Heart left ventricle (tissue), 16 donors: ENCODE data around the gene TAS2R50. TPM values are rescaled to one million over a fixed set of nuclear protein-coding genes. Genes with fewer than 3 reads are reported as not detected.

Experiments
- ATAC-seq, 4 donors: fragments of 200-7000 bp; cut with Tn5 transposase; one replicate each; pipeline ENCODE4 v1.9.1; 2020 to 2022; ENCODE audit warnings: moderate library complexity in 4 of 4, mild to moderate bottlenecking in 3 of 4, moderate number of reproducible peaks in 1 of 4
- DNase-seq, 5 donors: peaks; one replicate each; pipeline ENCODE4 v3.0.0-alpha.2; 2020
- H3K27ac ChIP-seq, 12 donors: fragments of 200-600 bp; sonication (generic) in 4 of 12; one replicate each; pipeline versions ENCODE4 v1.5.0 to v1.8.0; 2016 to 2022; ENCODE audit warnings: mild to moderate bottlenecking in 2 of 12
- H3K27me3 ChIP-seq, 9 donors: fragments of 200-600 bp; sonication (generic) in 2 of 9; one replicate each; pipeline versions ENCODE4 v1.5.1 to v1.8.0; 2016 to 2022; ENCODE audit warnings: mild to moderate bottlenecking in 3 of 9
- H3K36me3 ChIP-seq, 9 donors: fragments of 200-600 bp; sonication (generic) in 2 of 9; one replicate each; pipeline versions ENCODE4 v1.5.0 to v1.8.0; 2018 to 2022; ENCODE audit warnings: mild to moderate bottlenecking in 2 of 9
- H3K4me1 ChIP-seq, 12 donors: fragments of 200-600 bp; sonication (generic) in 4 of 12; one replicate each; pipeline versions ENCODE4 v1.5.0 to v1.8.0; 2016 to 2022; ENCODE audit warnings: mild to moderate bottlenecking in 3 of 12
- H3K4me3 ChIP-seq, 12 donors: fragments of 200-600 bp; sonication (generic) in 4 of 12; one replicate each; pipeline versions ENCODE4 v1.5.0 to v1.8.0; 2017 to 2022; ENCODE audit warnings: mild to moderate bottlenecking in 9 of 12, moderate library complexity in 4 of 12
- H3K9me3 ChIP-seq, 12 donors: fragments of 200-600 bp; sonication (generic) in 4 of 12; one replicate each; pipeline versions ENCODE4 v1.5.0 to v1.8.0; 2016 to 2022; ENCODE audit warnings: mild to moderate bottlenecking in 1 of 12
- CTCF ChIP-seq, 12 donors: fragments of 200-600 bp; sonication (generic) in 4 of 12; IDR thresholded peaks; one replicate each; pipeline versions ENCODE4 v1.5.0 to v1.8.0; 2018 to 2022; ENCODE audit warnings: antibody characterized with exemption in 12 of 12, mild to moderate bottlenecking in 5 of 12
- POLR2A ChIP-seq, 2 donors: fragments of 450-650 bp; IDR thresholded peaks; one replicate each; pipeline ENCODE4 v1.6.1; 2017; ENCODE audit warnings: antibody characterized with exemption in 2 of 2, mild to moderate bottlenecking in 2 of 2, moderate library complexity in 2 of 2
- WGBS, 4 donors: extraction: QIAGEN DNeasy Blood & Tissue Kit in 2 of 4; methylation state at CpG; one replicate each; pipeline versions ENCODE4 v1.1.5 to v1.1.7; 2013 to 2018; 5-methylcytosine and 5-hydroxymethylcytosine counted together
- intact Hi-C, 10 donors: fragments of 100-400 bp; cut with DNase I; formaldehyde crosslinking; loops; one replicate each; pipeline versions ENCODE4 v1.11.1 to v1.14.2; 2022
- polyA plus RNA-seq, 2 donors: library from polyadenylated mRNA; stranded (reverse); fragments of 200-250 nt; gene quantifications; one replicate each; pipeline ENCODE4 v1.2.3, GENCODE V29; 2013
- total RNA-seq, 9 donors: library from RNA; depleted of rRNA in 2 of 9; stranded (reverse); fragments of >200 nt in 2 of 9; fragmentation: NEBNext Ultra II Directional in 3 of 9; extraction: Animal tissue kit (Norgen Biotek cat#: 25700) in 3 of 9; gene quantifications; one replicate each; pipeline versions ENCODE4 v1.1.0 to v1.2.4, GENCODE V29; 2016 to 2023
- donor health status: ischemic (EF 13 %, LVEDD 7.1; RV severe dilation, severe dysfunction).
- donor health status: healthy with polysubstance abuse.
- donor health status: DM: no; HTN: yes; CAD: no.
- donor health status: DM: no; HTN: no; CAD: no.
- donor health status: ischemic (EF 25% LVEDD 6.9; RV normal size, moderate dysfunction).
- donor health status: ischemic (EF 25% LVEDD 5.7; RV mildly dilated, moderate dysfunction).
- donor health status: healthy.
- donor health status: DM: yes; HTN: yes; CAD: no.
- donor health status: ischemic (EF 35%, LVEDD 5.7; RV mildly dilated, moderate dysfunction).
- donor health status: nonischemic (EF 11% LVEDD 7.7; RV severe dilation, severe dysfunction).
- donor health status: DM: yes; HTN: yes; CAD: no.
- donor health status: PGD.
- donor health status: ischemic (EF 29% LVEDD 5.4; RV normal size, mild dysfunction).
- donor health status: nonischemic (EF 23%, LVEDD 6.1; RV moderate dilation, normal function).

TAS2R50 gene
- total and polyA plus RNA-seq, 11 donors = 0.10 to 0.93 (median 0.33) TPM; not detected in 1

GRCh38 chr12:10941916-10942607 lies 44.6 kb downstream of the TAS2R50 start:
- intact Hi-C loops = no loop called here
- Histone ChIP-seq H3K27ac (no peak overlapping the region), H3K4me3 (no peak overlapping the region), H3K27me3 (no peaks in the 10 kb centered on the region), H3K4me1 (peaks cover 0 to 6% (median 0%) of the 10 kb centered on the region in 12 donors), H3K36me3 (no peaks in the 10 kb centered on the region), H3K9me3 (peaks cover 0 to 19% (median 0%) of the 10 kb centered on the region in 12 donors)
- WGBS, 4 donors = 60 to 79% (median 76%) methylated on average over 2 to 4 of the region's 4 CpGs
- peak in 1 of 4 donors; percentile 49 for ATAC-seq
- TF ChIP-seq POLR2A (IDR thresholded peaks at IDR 0.05) (no peak), CTCF (IDR thresholded peaks at IDR 0.05) (no peak)
- DNase-seq = no peak

DNA sequence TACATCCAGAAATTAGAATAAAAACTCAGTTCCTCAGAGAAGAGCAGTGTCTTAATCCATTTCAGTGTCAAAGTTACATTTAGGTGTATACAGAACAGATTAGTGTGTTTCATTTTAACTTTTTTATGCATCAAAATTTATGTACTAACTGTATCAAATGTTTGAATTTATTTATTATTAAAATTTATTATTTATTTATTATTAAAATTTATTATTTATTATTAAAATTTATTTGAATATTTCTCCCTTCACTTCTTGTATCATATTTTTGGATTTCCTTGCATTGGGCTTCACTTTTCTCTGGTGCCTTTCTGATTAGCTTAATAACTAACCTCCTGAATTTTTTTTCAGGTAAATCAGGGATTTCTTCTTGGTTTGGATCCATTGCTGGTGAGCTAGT lies 45.3 kb downstream of the TAS2R50 start:
- peaks cover 0 to 12% (median 0%) of the 10 kb centered on the region in 12 donors for H3K9me3 ChIP-seq
- ATAC-seq (no peak), DNase-seq (no peak)
- H3K4me3 ChIP-seq = no peak overlapping the region
- no peaks in the 10 kb centered on the region for H3K27me3 ChIP-seq
- no peak overlapping the region for H3K27ac ChIP-seq
- intact Hi-C loops = no loop called here
- H3K36me3 ChIP-seq = no peaks in the 10 kb centered on the region
- peaks cover 0 to 6% (median 0%) of the 10 kb centered on the region in 12 donors for H3K4me1 ChIP-seq
- no peak for TF ChIP-seq CTCF (IDR thresholded peaks at IDR 0.05)
- TF ChIP-seq POLR2A (IDR thresholded peaks at IDR 0.05) = no peak

DNA sequence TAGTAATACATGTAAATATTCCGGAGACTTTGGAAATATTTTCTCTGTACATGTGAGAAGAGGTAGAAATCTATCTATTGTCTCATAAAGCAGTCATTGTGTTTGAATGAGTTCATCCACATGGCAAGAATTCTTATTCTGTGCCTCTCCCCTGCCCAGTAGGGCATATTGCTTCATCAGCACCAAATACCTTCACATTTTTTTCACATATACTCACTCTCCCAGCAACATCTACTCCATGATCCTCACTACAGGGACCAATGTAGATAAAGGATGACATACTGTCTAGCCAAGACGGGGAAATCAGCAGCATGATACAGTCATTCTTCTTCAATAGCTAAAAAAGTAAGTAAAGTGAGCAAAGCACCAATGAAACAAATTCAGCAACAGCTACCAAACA lies 46.3 kb downstream of the TAS2R50 start:
- intact Hi-C loops = no loop called here
- Histone ChIP-seq H3K27ac (no peak overlapping the region), H3K4me1 (peaks cover 0 to 6% (median 0%) of the 10 kb centered on the region in 12 donors), H3K4me3 (no peak overlapping the region), H3K27me3 (no peaks in the 10 kb centered on the region), H3K36me3 (no peaks in the 10 kb centered on the region), H3K9me3 (peaks cover 0 to 11% (median 0%) of the 10 kb centered on the region in 12 donors)
- 89 to 93% (median 91%) methylated on average over 2 of the region's 2 CpGs for WGBS, 4 donors
- DNase-seq (no peak), ATAC-seq (no peak)
- TF ChIP-seq POLR2A (IDR thresholded peaks at IDR 0.05) (no peak), CTCF (IDR thresholded peaks at IDR 0.05) (no peak)

GRCh38 chr12:10939163-10939562 lies 47.5 kb downstream of the TAS2R50 start, which contains the start of gene TAS2R14:
Gene TAS2R14 (minus strand): TSS chr12:10939263. CDS start chr12:10939207, 56 bp downstream.
- Histone ChIP-seq H3K36me3 (no peaks in the 10 kb centered on the region), H3K4me3 (no peak within 1 kb of the TSS), H3K27me3 (no peaks in the 10 kb centered on the region), H3K27ac (no peak within 1 kb of the TSS), H3K4me1 (peaks cover 0 to 6% (median 0%) of the 10 kb centered on the region in 12 donors), H3K9me3 (peaks cover 0 to 7% (median 0%) of the 10 kb centered on the region in 12 donors)
- 77 to 89% (median 80%) methylated on average over 1 of the region's 1 CpG for WGBS, 4 donors
- intact Hi-C loops = no loop called here
- ATAC-seq (no peak), DNase-seq (no peak)
- no peak for TF ChIP-seq CTCF (IDR thresholded peaks at IDR 0.05)
- no peak for TF ChIP-seq POLR2A (IDR thresholded peaks at IDR 0.05)
